Heart left ventricle (tissue), 13 donors: ENCODE results near the gene NPM1.

ENCODE experiments used
- CTCF ChIP-seq, 12 donors: fragments of 200-600 bp; sonication (generic) in 4 of 12; IDR thresholded peaks; one replicate each; pipeline versions ENCODE4 v1.5.0 to v1.8.0; 2018 to 2022; ENCODE audit warnings: antibody characterized with exemption in 12 of 12, mild to moderate bottlenecking in 5 of 12
- POLR2A ChIP-seq, 2 donors: fragments of 450-650 bp; IDR thresholded peaks; one replicate each; pipeline ENCODE4 v1.6.1; 2017; ENCODE audit warnings: antibody characterized with exemption in 2 of 2, mild to moderate bottlenecking in 2 of 2, moderate library complexity in 2 of 2
- donor health status: ischemic (EF 13 %, LVEDD 7.1; RV severe dilation, severe dysfunction).
- donor health status: DM: no; HTN: yes; CAD: no.
- donor health status: DM: no; HTN: no; CAD: no.
- donor health status: ischemic (EF 25% LVEDD 6.9; RV normal size, moderate dysfunction).
- donor health status: ischemic (EF 25% LVEDD 5.7; RV mildly dilated, moderate dysfunction).
- donor health status: ischemic (EF 35%, LVEDD 5.7; RV mildly dilated, moderate dysfunction).
- donor health status: nonischemic (EF 11% LVEDD 7.7; RV severe dilation, severe dysfunction).
- donor health status: DM: yes; HTN: yes; CAD: no.
- donor health status: PGD.
- donor health status: ischemic (EF 29% LVEDD 5.4; RV normal size, mild dysfunction).
- donor health status: nonischemic (EF 23%, LVEDD 6.1; RV moderate dilation, normal function).

- TF ChIP-seq CTCF (IDR thresholded peaks at IDR 0.05) (no peak), POLR2A (IDR thresholded peaks at IDR 0.05) (no peak)
These were observed 7.4 kb downstream of the NPM1 start for GRCh38 chr5:171395042-171395441.
